ENCODE data around the gene TACO1. TPM values are rescaled to one million over a fixed set of nuclear protein-coding genes. Genes with fewer than 3 reads are reported as not detected.

TACO1 gene
- total and polyA plus RNA-seq, 2 of the 8 experiments (the other 6 are each of a cell fraction or from before 2014, with no cell fraction given) = 19.1 to 23.6 TPM

DNA sequence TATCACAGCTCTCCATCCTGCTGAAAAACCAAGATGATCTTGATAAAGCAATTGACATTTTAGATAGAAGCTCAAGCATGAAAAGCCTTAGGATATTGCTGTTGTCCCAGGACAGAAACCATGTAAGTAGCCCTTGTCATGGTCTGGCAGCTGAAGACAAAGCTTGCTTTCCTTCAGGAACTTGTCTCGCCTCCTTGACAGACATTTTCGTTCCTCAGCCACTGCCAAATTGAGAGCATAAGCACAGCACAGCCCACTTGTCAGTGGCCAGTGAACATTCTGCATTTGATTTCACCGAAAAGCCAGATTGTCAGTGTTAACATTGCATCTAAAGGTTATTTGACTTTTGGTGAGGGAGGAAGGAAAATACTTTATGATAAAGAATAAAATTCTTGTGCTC, 57.1 kb downstream of the TACO1 start (continued):
- TF ChIP-seq, protein P1, sequence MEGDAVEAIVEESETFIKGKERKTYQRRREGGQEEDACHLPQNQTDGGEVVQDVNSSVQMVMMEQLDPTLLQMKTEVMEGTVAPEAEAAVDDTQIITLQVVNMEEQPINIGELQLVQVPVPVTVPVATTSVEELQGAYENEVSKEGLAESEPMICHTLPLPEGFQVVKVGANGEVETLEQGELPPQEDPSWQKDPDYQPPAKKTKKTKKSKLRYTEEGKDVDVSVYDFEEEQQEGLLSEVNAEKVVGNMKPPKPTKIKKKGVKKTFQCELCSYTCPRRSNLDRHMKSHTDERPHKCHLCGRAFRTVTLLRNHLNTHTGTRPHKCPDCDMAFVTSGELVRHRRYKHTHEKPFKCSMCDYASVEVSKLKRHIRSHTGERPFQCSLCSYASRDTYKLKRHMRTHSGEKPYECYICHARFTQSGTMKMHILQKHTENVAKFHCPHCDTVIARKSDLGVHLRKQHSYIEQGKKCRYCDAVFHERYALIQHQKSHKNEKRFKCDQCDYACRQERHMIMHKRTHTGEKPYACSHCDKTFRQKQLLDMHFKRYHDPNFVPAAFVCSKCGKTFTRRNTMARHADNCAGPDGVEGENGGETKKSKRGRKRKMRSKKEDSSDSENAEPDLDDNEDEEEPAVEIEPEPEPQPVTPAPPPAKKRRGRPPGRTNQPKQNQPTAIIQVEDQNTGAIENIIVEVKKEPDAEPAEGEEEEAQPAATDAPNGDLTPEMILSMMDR (IDR thresholded peaks at IDR 0.05; ENCODE audit: control extremely low read depth in 1 of 3, insufficient read depth in 1 of 3, low read depth in 1 of 3, low read length in 3 of 3) = no peak
- TF ChIP-seq BCL11A (IDR thresholded peaks at IDR 0.05; ENCODE audit: low read depth in 2 of 2, low read length in 2 of 2) = no peak
- TF ChIP-seq, protein P2, sequence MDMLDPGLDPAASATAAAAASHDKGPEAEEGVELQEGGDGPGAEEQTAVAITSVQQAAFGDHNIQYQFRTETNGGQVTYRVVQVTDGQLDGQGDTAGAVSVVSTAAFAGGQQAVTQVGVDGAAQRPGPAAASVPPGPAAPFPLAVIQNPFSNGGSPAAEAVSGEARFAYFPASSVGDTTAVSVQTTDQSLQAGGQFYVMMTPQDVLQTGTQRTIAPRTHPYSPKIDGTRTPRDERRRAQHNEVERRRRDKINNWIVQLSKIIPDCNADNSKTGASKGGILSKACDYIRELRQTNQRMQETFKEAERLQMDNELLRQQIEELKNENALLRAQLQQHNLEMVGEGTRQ (IDR thresholded peaks at IDR 0.05; ENCODE audit: low read length) = no peak

Small RNAs within 50 kb of the gene (small RNA-seq; reads per million reads assigned to genes)
- not detected for gene RNU6-288P (ENCODE audit: insufficient read depth)

Other genes starting within 250 kb of the TACO1 start
- gene CYB561, start 154.6 kb upstream of the TACO1 start, total RNA-seq (2021; fragmentation: NEBNext Ultra II Directional; extraction: Animal tissue kit (Norgen Biotek cat#: 25700)) = 23.4 and 26.0 TPM in 2 replicates
- gene CYB561, start 154.6 kb upstream of the TACO1 start, polyA plus RNA-seq (2011; rRNA removed) = 19.7 and 34.2 TPM in 2 replicates
- gene ACE, start 123.8 kb upstream of the TACO1 start, total RNA-seq (2021; fragmentation: NEBNext Ultra II Directional; extraction: Animal tissue kit (Norgen Biotek cat#: 25700)) = 4.5 and 5.5 TPM in 2 replicates
- 2.5 and 4.0 TPM in 2 replicates for gene ACE, start 123.8 kb upstream of the TACO1 start, polyA plus RNA-seq (2011; rRNA removed)
- 1.8 TPM in 2 replicates for gene KCNH6, start 77.5 kb upstream of the TACO1 start, total RNA-seq (2021; fragmentation: NEBNext Ultra II Directional; extraction: Animal tissue kit (Norgen Biotek cat#: 25700))
- gene KCNH6, start 77.5 kb upstream of the TACO1 start, polyA plus RNA-seq (2011; rRNA removed) = 3.6 and 5.0 TPM in 2 replicates
- 87.3 and 94.1 TPM in 2 replicates for gene DCAF7, start 50.4 kb upstream of the TACO1 start, total RNA-seq (2021; fragmentation: NEBNext Ultra II Directional; extraction: Animal tissue kit (Norgen Biotek cat#: 25700))
- 74.9 and 97.4 TPM in 2 replicates for gene DCAF7, start 50.4 kb upstream of the TACO1 start, polyA plus RNA-seq (2011; rRNA removed)
- 21.0 and 22.6 TPM in 2 replicates for gene MAP3K3, start 21.5 kb downstream of the TACO1 start, total RNA-seq (2021; fragmentation: NEBNext Ultra II Directional; extraction: Animal tissue kit (Norgen Biotek cat#: 25700))
- 10.3 and 14.8 TPM in 2 replicates for gene MAP3K3, start 21.5 kb downstream of the TACO1 start, polyA plus RNA-seq (2011; rRNA removed)
- gene LIMD2, start 99.2 kb downstream of the TACO1 start, total RNA-seq (2021; fragmentation: NEBNext Ultra II Directional; extraction: Animal tissue kit (Norgen Biotek cat#: 25700)) = 77.2 and 78.6 TPM in 2 replicates
- 72.0 and 92.0 TPM in 2 replicates for gene LIMD2, start 99.2 kb downstream of the TACO1 start, polyA plus RNA-seq (2011; rRNA removed)
- 27.8 and 35.6 TPM in 2 replicates for gene STRADA, start 140.9 kb downstream of the TACO1 start, total RNA-seq (2021; fragmentation: NEBNext Ultra II Directional; extraction: Animal tissue kit (Norgen Biotek cat#: 25700))
- gene STRADA, start 140.9 kb downstream of the TACO1 start, polyA plus RNA-seq (2011; rRNA removed) = 43.3 and 48.7 TPM in 2 replicates
- 83.1 and 85.3 TPM in 2 replicates for gene CCDC47, start 172.7 kb downstream of the TACO1 start, total RNA-seq (2021; fragmentation: NEBNext Ultra II Directional; extraction: Animal tissue kit (Norgen Biotek cat#: 25700))
- 16.3 and 21.2 TPM in 2 replicates for gene CCDC47, start 172.7 kb downstream of the TACO1 start, polyA plus RNA-seq (2011; rRNA removed)
- 114 and 120 TPM in 2 replicates for gene DDX42, start 173.3 kb downstream of the TACO1 start, total RNA-seq (2021; fragmentation: NEBNext Ultra II Directional; extraction: Animal tissue kit (Norgen Biotek cat#: 25700))
- 37.4 and 40.6 TPM in 2 replicates for gene DDX42, start 173.3 kb downstream of the TACO1 start, polyA plus RNA-seq (2011; rRNA removed)
- 162 and 172 TPM in 2 replicates for gene PSMC5, start 226.5 kb downstream of the TACO1 start, total RNA-seq (2021; fragmentation: NEBNext Ultra II Directional; extraction: Animal tissue kit (Norgen Biotek cat#: 25700))
- 162 and 180 TPM in 2 replicates for gene PSMC5, start 226.5 kb downstream of the TACO1 start, polyA plus RNA-seq (2011; rRNA removed)
- 77.2 and 77.4 TPM in 2 replicates for gene FTSJ3, start 226.8 kb downstream of the TACO1 start, total RNA-seq (2021; fragmentation: NEBNext Ultra II Directional; extraction: Animal tissue kit (Norgen Biotek cat#: 25700))
- gene FTSJ3, start 226.8 kb downstream of the TACO1 start, polyA plus RNA-seq (2011; rRNA removed) = 42.7 and 47.2 TPM in 2 replicates
- 84.6 and 92.2 TPM in 2 replicates for gene SMARCD2, start 241.8 kb downstream of the TACO1 start, total RNA-seq (2021; fragmentation: NEBNext Ultra II Directional; extraction: Animal tissue kit (Norgen Biotek cat#: 25700))
- 90.0 and 111 TPM in 2 replicates for gene SMARCD2, start 241.8 kb downstream of the TACO1 start, polyA plus RNA-seq (2011; rRNA removed)